GM21381 (cell line): ENCODE results near the gene SLC11A1.

Source experiments
- ATAC-seq: cut with Tn5 transposase; IDR thresholded peaks from one replicate; pipeline ENCODE4 v1.9.1; 2021; ENCODE audit warnings: mild to moderate bottlenecking, moderate library complexity; ENCODE audit not compliant: unreplicated experiment

Gene SLC11A1

DNA sequence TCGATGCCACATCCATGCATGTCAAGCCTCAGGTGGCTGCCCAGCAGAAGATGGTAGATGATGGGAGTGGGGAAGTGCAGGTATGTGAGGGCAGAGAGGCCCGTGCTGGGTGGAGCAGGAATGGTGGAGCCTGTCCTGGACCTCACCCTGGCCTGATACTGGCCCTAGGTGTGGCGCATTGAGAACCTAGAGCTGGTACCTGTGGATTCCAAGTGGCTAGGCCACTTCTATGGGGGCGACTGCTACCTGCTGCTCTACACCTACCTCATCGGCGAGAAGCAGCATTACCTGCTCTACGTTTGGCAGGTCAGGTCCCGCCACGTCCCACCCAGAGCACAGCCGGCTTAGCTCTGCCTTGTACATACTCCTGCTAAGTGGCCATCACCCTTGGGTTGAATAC, 49.8 kb downstream of the SLC11A1 start:
- no peak for ATAC-seq

DNA sequence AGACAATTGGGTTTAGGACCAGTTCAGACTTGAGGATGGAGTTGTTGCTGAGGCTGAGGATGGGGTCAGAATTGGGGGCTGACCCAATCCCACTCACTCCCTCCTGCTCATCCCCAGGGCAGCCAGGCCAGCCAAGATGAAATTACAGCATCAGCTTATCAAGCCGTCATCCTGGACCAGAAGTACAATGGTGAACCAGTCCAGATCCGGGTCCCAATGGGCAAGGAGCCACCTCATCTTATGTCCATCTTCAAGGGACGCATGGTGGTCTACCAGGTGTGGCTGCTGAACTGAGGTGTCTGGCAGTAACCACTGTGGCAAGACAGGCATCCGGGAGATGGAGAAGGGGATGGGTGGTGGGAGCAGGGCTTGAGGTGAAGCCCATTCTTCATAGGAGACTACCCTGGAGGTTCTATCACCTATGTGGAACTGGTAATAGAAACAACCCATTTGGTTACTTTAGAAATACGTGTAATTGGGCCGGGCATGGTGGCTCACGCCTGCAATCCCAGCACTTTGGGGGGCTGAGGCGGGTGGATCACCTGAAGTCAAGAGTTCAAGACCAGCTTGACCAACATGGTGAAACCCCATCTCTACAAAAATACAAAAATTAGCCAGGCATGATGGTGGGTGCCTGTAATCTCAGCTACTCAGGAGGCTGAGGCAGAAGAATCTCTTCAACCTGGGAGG, 50.7 kb downstream of the SLC11A1 start:
- no peak for ATAC-seq

DNA sequence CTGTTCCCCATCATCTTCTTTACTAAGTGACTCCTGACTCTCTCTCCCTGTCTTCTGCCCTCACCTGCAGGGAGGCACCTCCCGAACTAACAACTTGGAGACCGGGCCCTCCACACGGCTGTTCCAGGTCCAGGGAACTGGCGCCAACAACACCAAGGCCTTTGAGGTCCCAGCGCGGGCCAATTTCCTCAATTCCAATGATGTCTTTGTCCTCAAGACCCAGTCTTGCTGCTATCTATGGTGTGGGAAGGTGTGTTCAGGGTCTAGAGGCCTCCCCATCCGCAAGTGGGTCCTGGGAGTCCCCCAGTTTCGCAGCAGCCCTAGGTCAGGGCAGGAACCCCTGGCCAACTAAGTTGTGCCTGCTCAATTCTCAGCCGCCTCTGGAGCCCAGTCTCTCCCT, 52.4 kb downstream of the SLC11A1 start:
- ATAC-seq, result no peak

DNA sequence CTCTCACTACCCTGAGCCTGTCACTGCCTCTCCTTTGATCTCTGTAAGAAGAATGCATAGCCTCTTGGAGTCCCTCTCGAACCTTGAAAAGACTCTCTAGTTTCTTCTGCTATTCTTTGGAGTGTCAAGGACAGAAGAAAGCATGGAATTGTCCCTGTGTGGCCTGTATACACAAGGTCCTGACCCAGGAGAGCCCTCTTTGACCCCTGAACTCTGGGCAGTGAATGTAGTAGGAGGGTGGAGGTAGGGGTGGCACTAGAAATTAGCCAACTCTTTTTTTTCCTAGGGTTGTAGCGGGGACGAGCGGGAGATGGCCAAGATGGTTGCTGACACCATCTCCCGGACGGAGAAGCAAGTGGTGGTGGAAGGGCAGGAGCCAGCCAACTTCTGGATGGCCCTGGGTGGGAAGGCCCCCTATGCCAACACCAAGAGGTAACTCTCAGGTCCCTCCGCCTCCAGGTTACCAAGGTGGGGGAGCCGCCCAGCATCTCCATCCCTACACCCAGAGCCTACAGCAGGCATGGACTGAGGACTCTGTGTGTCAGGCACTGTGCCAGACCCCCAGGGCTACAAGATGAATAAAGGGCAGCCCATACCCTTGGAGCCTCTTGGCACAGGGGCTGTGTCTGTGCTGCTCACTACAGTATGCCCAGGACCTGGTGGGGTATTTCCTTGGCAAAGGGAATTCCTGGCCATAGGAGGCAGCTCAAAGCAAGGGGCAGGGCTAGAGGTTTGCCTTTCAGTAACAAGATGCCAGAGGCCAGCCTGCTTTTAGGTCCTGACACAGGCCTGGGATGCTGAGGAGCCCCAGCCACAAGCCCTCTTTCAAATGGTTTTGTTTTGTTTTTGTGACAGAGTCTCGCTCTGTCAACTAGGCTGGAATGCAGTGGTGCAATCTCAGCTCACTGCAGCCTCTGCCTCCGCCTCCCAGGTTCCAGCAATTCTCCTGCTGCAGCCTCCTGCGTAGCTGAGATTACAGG, 53.2 kb downstream of the SLC11A1 start:
- no peak for ATAC-seq

DNA sequence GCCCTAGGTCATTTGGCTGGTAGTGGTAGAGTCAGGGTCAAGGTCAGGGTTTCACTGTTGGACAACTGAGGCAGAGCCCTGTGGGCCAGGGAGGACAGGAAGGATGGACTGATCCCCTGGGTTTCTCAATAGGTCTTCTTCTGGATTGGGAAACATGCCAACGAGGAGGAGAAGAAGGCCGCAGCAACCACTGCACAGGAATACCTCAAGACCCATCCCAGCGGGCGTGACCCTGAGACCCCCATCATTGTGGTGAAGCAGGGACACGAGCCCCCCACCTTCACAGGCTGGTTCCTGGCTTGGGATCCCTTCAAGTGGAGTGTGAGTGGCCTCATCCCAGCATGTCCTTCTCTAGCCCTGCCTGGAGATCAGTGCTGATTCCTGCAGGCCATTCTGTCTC, 54.9 kb downstream of the SLC11A1 start:
- ATAC-seq, result no peak

DNA sequence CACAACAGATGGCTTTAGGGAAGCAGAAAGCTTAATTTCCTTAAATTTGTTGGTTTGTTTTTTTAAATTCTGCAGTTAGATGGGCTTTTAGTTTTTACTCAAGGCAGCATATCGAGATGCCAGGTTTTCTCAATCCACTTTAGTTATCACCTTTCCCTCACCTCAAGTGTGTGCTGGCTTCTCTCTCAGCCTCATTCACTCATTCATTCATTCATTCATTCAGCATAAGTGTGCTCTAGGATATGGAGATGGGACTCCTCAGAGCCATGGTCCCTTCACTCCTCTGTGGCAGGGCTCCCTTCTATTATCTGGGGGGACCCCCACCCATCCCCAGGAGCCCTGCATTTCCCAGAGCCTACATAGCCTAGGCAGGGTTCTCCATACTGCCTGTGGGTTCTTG, 55.9 kb downstream of the SLC11A1 start:
- ATAC-seq, result no peak

DNA sequence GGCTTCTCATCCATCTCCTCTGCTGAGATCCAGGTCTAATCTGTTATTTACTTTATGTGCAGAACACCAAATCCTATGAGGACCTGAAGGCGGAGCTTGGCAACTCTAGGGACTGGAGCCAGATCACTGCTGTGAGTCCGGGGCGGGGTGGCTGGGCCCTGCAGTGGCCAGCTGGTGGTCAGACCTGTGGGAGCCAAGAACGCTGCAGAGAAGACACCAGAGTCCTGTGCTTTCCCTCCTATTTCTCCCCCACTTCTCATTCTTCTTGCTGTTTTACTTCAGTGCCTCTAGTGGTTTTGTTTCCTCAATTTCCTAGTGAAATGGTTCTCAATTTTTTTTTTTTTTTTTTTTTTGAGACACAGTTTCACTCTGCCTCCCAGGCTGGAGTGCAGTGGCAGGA, 56.5 kb downstream of the SLC11A1 start:
- no peak for ATAC-seq

DNA sequence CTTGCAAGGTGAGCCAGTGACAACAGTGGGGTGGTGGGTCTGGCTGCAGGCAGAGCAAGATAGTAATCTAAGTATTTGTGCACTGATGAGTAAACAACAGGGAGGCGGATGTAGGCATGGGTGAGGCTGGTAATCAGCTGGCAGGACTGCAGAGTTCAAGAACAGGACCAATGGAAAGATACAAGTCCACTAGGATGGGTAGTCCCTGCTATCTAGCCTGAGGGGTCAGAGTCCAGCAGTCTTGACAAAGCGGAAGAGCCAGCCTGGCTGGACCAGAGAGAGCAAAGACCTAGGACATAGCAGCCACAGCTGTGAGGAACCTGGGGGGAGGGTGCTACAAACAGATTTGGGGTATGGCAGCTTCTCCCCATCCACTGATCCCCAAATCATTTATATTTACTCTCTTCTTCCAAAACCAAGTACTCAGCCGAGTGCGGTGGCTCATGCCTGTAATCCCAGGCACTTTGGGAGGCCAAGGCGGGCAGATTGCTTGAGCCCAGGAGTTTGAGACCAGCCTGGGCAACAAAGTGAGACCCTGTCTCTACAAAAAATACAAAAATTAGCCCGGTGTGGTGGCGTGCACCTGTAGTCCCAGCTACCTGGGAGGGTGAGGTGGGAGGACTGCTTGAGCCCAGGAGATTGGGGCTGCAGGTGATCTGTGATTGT, 62.8 kb downstream of the SLC11A1 start:
- no peak for ATAC-seq

GRCh38 chr2:218445602-218446001, 63.5 kb downstream of the SLC11A1 start:
- ATAC-seq, result no peak
